ENCODE data around the gene SELENOS.
"Not testable (repeated sequence)": the region's sequence is repeated elsewhere in the genome, so short reads cannot be mapped to it uniquely, and the experiment has no call there.

The SELENOS gene

GRCh38 chr15:101309436-101310160, 32.3 kb upstream of the SELENOS start:
- no peak for DNase-seq (ENCODE audit: low read depth in 2 of 2)

- no peak for DNase-seq (ENCODE audit: low read depth in 2 of 2)
Observed at GRCh38 chr15:101308604-101309435, 31.5 kb upstream of the SELENOS start.

- no peak for DNase-seq (ENCODE audit: low read depth in 2 of 2)
Observed at GRCh38 chr15:101307897-101308603, 30.8 kb upstream of the SELENOS start.

GRCh38 chr15:101307048-101307896, 30.0 kb upstream of the SELENOS start:
- DNase-seq (ENCODE audit: low read depth in 2 of 2) = no peak

GRCh38 chr15:101306341-101307047, 29.2 kb upstream of the SELENOS start:
- DNase-seq (ENCODE audit: low read depth in 2 of 2) = no peak

GRCh38 chr15:101305820-101306255, 28.6 kb upstream of the SELENOS start:
- no peak for DNase-seq (ENCODE audit: low read depth in 2 of 2)

- no peak for DNase-seq (ENCODE audit: low read depth in 2 of 2)
Observed at GRCh38 chr15:101303408-101303807, 26.1 kb upstream of the SELENOS start.

GRCh38 chr15:101296418-101297405, 19.4 kb upstream of the SELENOS start:
- no peak for DNase-seq (ENCODE audit: low read depth in 2 of 2)

GRCh38 chr15:101295607-101296161, 18.4 kb upstream of the SELENOS start:
- DNase-seq (ENCODE audit: low read depth in 2 of 2) = no peak

- DNase-seq (ENCODE audit: low read depth in 2 of 2) = peak; percentile 92 to 95
Observed at GRCh38 chr15:101294731-101295606, 17.7 kb upstream of the SELENOS start, which contains the start of gene SNRPA1. SNRPA1 (minus strand) TSS chr15:101295248; CDS start chr15:101295178, 70 bp downstream.

GRCh38 chr15:101293122-101293521, 15.8 kb upstream of the SELENOS start:
- no peak for DNase-seq (ENCODE audit: low read depth in 2 of 2)

GRCh38 chr15:101288905-101289513, 11.7 kb upstream of the SELENOS start:
- no peak for DNase-seq (ENCODE audit: low read depth in 2 of 2)

GRCh38 chr15:101287342-101287741, 10.1 kb upstream of the SELENOS start:
- not testable (repeated sequence) for DNase-seq (ENCODE audit: low read depth in 2 of 2)

GRCh38 chr15:101286471-101287114, 9.3 kb upstream of the SELENOS start:
- no peak for DNase-seq (ENCODE audit: low read depth in 2 of 2)

GRCh38 chr15:101283931-101284330, 6.6 kb upstream of the SELENOS start:
- DNase-seq (ENCODE audit: low read depth in 2 of 2) = no peak

- DNase-seq (ENCODE audit: low read depth in 2 of 2) = no peak
Observed at GRCh38 chr15:101280007-101280406, 2.7 kb upstream of the SELENOS start.

- no peak for DNase-seq (ENCODE audit: low read depth in 2 of 2)
Observed at GRCh38 chr15:101277943-101278564, 769 bp upstream of the SELENOS start.
